ENCODE results near the gene SRGAP1.

Gene SRGAP1

GRCh38 chr12:64205542-64205941, 361.0 kb downstream of the SRGAP1 start:
- Histone ChIP-seq H3K9me3 (ENCODE audit: control insufficient read depth, insufficient read depth, low read length) (no peaks in the 10 kb centered on the region), H3K4me1 (ENCODE audit: control insufficient read depth, insufficient read depth, low read length) (no peaks in the 10 kb centered on the region), H3K4me3 (ENCODE audit: low read length) (no peak overlapping the region), H3K27me3 (ENCODE audit: control insufficient read depth, insufficient read depth, low read length) (no peaks in the 10 kb centered on the region), H3K36me3 (ENCODE audit: control insufficient read depth, insufficient read depth, low read length) (no peaks in the 10 kb centered on the region), H3K27ac (ENCODE audit: low read length) (no peak overlapping the region)
- no peak for DNase-seq (ENCODE audit: low read depth, low spot score)
- WGBS (ENCODE audit: insufficient coverage, insufficient read length), result no CpG with 5 or more reads among the region's 2 CpGs

GRCh38 chr12:64207453-64207852, 363.0 kb downstream of the SRGAP1 start:
- Histone ChIP-seq H3K9me3 (ENCODE audit: control insufficient read depth, insufficient read depth, low read length) (no peaks in the 10 kb centered on the region), H3K27me3 (ENCODE audit: control insufficient read depth, insufficient read depth, low read length) (no peaks in the 10 kb centered on the region), H3K36me3 (ENCODE audit: control insufficient read depth, insufficient read depth, low read length) (no peaks in the 10 kb centered on the region), H3K4me1 (ENCODE audit: control insufficient read depth, insufficient read depth, low read length) (no peaks in the 10 kb centered on the region), H3K27ac (ENCODE audit: low read length) (no peak overlapping the region), H3K4me3 (ENCODE audit: low read length) (no peak overlapping the region)
- DNase-seq (ENCODE audit: low read depth, low spot score), result no peak
- WGBS (ENCODE audit: insufficient coverage, insufficient read length), result no CpG with 5 or more reads among the region's 2 CpGs
